GM13977 (cell line): Measurements from ENCODE around the gene IL22RA2.
A peak's percentile ranks its signal among the peaks of the same experiment; 100 is the strongest.

ENCODE experiments used
- DNase-seq: peaks from one replicate; pipeline ENCODE4 v3.0.0; 2012; ENCODE audit warnings: low spot score
- in situ Hi-C: fragments of 300-500 bp; cut with MboI; formaldehyde crosslinking; loops from one replicate; pipeline ENCODE4 v1.12.0; 2022; ENCODE audit warnings: low sequenced_read_pairs, low pct_unique_long_range_greater_than_20kb, mixed read lengths, inconsistent platforms; ENCODE audit not compliant: unreplicated experiment
- TF ChIP-seq, protein P1 (sequence below): IDR thresholded peaks from 2 replicates; pipeline ENCODE4 v1.5.1; 2012; ENCODE audit warnings: mild to moderate bottlenecking, control low read depth; ENCODE audit not compliant: insufficient read depth; ENCODE audit errors: extremely low read depth, missing control alignments

The IL22RA2 gene

DNA sequence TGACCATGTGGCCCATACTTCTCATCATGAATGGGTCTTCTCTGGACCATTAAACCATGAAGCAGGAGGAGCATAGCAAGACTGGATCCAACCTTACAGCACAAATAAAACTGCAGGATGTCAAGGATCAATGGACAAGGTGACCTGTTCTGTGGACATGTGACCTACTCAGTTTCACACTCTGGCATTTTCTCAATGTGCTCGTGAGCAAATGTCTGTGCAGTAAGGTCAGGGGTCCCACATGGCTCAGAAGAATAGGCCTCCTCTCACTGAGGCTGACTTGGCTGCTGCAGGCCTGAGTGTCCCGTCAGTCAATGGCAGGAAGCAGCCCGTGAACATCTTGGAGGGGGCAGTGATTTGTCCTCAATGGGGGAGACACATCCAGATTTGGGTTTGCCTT is 68.5 kb downstream of the IL22RA2 start:
- no peak for DNase-seq
- in situ Hi-C loops = loop anchor here (5.0 kb wide), 1 partner anchor 57 kb away; no protein-coding TSS in a partner anchor
- TF ChIP-seq, protein P1, sequence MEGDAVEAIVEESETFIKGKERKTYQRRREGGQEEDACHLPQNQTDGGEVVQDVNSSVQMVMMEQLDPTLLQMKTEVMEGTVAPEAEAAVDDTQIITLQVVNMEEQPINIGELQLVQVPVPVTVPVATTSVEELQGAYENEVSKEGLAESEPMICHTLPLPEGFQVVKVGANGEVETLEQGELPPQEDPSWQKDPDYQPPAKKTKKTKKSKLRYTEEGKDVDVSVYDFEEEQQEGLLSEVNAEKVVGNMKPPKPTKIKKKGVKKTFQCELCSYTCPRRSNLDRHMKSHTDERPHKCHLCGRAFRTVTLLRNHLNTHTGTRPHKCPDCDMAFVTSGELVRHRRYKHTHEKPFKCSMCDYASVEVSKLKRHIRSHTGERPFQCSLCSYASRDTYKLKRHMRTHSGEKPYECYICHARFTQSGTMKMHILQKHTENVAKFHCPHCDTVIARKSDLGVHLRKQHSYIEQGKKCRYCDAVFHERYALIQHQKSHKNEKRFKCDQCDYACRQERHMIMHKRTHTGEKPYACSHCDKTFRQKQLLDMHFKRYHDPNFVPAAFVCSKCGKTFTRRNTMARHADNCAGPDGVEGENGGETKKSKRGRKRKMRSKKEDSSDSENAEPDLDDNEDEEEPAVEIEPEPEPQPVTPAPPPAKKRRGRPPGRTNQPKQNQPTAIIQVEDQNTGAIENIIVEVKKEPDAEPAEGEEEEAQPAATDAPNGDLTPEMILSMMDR = no peak

DNA sequence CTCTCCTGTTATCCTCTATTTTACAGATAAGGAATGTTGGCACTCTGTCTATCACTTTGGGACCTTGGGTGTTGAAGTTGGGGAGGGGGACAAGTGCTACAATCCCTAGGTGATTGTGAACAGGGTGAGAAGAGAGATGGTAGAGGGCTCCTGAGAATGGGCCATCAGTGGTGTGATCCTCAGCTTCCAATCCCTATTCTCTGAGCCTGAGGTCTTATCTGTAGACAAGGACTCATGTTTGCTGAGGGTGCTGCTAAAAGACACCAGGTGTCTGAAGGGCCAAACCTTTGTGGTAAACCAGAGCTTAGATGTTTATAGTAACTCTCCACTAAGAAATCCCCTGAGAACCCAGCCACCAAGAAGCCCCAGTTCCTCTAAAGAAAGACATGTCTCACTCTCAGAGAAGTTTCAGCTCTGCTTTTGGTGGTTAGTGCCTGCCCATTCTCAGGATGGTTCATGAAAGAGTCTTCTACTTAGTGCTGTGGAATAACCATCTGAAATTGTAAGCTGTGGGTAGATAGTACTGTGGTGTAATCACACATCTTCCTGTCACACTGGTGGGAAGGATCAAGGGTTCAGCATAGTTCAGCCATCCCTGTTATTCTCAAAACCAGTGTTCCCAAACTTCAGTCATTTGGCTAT is 70.5 kb downstream of the IL22RA2 start:
- in situ Hi-C loops = loop anchor here (5.0 kb wide), 1 partner anchor 59 kb away; no protein-coding TSS in a partner anchor
- TF ChIP-seq, protein P1 = peak; percentile 11
- DNase-seq = peak; percentile 62

DNA sequence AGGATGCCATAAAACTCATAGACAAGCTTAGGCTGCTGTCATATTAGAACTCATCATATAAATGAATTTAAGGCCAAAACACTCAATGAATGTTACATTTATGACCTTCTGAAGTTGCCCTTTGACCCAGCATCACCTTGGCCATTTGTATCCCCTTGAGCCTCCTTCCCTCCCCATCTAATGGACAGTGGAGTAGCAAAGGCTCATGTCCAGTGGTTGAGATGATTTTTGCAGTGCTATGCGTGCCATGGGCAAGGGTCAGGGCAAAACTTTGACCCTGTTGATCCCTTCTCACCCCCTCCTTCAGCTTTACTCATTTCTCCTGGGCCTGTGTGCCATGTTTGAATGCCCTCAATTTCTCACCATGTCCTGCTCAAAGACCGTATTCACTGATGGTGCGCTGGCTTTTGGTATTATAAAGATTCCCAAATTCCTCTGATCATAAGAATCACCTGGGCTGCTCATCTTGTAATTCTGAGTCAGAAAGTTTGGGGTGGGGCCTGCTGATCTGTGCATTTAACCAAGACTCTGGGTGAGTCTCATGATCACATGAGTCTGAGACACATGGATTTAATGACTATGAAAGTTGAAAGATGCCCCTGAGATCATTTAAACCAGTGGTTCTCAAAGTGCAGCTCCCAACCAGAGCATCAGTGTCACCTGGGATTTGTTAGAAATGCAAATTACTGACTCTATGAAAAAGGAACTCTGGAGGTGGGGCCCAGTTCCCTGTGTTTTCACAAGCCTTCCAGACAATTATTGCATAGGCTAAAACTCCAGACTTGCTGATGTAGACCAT is 71.2 kb downstream of the IL22RA2 start:
- TF ChIP-seq, protein P1 = no peak
- in situ Hi-C loops = loop anchor here (5.0 kb wide), 1 partner anchor 60 kb away; no protein-coding TSS in a partner anchor
- peak; percentile 39 for DNase-seq

DNA sequence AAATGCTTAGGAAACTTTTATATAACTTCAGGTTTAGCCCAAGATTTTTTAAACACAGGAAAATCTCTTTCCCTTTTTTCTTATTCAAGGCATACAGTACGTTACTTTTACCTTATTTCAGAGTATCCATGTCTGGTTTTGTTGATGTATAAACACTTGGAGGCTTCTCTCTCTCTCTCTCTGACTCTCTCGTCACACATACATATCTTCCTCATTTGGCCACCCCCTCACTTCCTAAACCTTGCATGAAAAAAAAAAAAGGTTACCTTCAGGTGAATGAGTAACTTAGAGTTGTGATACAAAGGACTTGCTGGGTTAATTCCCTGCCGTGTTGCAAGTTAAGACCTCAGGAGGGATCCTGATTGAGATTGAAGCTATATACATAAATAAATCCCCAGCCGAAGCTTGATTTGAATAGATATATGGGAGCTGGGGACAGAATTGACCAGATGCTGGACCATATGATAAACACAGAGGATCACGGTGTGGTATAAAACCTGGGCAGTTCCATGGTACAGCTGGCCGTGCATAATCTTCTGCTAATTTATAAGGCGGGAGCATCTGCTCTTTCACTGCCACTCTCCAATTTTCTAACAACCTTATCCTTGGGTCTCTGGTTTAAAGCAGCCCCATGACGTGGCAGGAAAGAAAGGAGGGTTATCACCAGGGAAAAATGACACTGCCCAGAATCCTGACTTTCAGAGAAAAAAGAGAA is 73.6 kb downstream of the IL22RA2 start:
- no peak for DNase-seq

DNA sequence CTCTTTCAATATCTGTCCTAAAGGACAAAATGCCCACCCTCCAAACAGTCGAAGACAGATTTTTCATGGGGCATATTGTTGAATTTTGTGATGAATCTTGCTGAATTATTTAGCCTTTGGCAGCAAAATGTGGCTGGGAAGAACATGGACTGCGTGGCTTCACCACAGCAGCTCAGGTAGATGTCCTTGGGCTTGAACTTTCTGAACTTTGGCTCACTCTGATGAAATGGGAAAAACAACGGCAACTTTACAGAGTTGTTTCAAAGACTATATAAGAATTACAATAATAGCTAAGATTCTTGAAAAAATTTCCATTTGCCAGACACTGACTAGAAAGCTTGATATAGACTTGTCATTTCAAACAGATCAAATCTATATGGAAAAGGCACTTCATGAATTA is 75.9 kb downstream of the IL22RA2 start:
- TF ChIP-seq, protein P1 = no peak
- in situ Hi-C loops = loop anchor here (10.0 to 25.0 kb wide), 2 partner anchors 217 to 540 kb away; no protein-coding TSS in a partner anchor
- DNase-seq = no peak

More for the DNA sequence above, 73.6 kb downstream of the IL22RA2 start:
- TF ChIP-seq, protein P1 = no peak
- in situ Hi-C loops = loop anchor here (5.0 to 25.0 kb wide), 3 partner anchors 62 to 537 kb away; no protein-coding TSS in a partner anchor

DNA sequence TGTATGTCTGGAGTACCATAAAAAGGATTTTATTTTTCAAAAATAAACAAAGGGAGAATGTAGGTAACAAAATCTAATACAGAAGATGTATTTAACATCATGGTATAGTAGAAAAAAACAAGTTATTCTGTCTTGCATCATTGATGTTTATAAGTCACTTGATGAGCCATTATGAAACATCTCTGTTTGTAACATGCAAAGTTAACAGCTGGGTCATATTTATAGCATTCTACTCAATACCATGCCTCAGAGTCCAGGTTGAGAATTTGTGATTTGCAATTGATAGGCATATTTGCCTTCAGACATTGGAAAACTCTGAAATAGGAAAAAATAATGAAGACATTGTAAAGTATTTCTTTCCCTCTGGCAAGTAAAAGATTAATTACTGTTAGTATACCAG is 76.4 kb downstream of the IL22RA2 start:
- no peak for DNase-seq
- TF ChIP-seq, protein P1 = no peak
- in situ Hi-C loops = loop anchor here (10.0 to 25.0 kb wide), 2 partner anchors 218 to 540 kb away; no protein-coding TSS in a partner anchor
